ENCODE results near the gene DACT3.
A peak's percentile ranks its signal among the peaks of the same experiment; 100 is the strongest.

GRCh38 chr19:46704379-46705076 is 43.5 kb upstream of the DACT3 start:
- TF ChIP-seq CTCF (conservative IDR thresholded peaks at IDR 0.05; ENCODE audit: low read length) (peak; percentile 87), EZH2phosphoT487 (IDR thresholded peaks at IDR 0.05; ENCODE audit: borderline replicate concordance) (no peak)

Data from Loucy (cell line).